ENCODE measurements around the gene DNAJB8.

DNAJB8 gene

DNA sequence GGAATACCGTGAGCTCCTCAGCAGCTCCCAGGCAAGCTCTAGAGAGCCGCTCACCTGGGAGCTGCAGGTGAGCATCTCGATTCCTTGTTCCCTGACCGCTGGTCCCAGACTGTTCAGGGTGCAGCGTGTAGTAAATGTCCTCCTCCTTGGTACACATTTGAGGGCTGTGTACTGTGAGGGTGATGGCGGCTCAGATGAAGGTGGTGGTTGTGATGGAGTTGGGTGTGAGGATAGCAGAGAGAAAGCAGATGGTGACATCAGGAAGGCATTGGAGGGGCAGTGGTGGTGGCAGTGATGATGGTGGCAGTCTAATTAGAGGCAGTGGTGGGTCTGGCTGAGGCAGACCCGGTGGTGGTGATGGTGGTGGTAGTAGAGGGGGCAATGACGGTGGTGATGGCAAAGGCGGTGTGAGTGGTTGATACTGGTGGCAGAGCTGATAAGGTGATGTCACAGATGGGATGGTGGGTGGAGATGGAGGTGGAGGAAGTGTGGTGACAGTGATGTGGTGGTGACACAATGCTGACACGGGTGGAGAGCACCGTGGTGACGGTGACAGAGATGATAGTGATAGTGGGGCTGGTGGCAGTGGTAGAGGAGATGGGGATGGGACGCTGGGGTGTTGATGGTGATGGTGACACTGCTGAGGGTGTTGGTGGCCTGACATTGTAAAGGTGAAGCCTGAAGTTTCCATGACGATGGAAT, at the start of gene DNAJB8:
Gene DNAJB8 (minus strand): TSS at position 51 of the 702 bp plus-strand sequence. CDS start 3,645 bp downstream, outside the sequence.
- TF ChIP-seq, protein P1, sequence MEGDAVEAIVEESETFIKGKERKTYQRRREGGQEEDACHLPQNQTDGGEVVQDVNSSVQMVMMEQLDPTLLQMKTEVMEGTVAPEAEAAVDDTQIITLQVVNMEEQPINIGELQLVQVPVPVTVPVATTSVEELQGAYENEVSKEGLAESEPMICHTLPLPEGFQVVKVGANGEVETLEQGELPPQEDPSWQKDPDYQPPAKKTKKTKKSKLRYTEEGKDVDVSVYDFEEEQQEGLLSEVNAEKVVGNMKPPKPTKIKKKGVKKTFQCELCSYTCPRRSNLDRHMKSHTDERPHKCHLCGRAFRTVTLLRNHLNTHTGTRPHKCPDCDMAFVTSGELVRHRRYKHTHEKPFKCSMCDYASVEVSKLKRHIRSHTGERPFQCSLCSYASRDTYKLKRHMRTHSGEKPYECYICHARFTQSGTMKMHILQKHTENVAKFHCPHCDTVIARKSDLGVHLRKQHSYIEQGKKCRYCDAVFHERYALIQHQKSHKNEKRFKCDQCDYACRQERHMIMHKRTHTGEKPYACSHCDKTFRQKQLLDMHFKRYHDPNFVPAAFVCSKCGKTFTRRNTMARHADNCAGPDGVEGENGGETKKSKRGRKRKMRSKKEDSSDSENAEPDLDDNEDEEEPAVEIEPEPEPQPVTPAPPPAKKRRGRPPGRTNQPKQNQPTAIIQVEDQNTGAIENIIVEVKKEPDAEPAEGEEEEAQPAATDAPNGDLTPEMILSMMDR (IDR thresholded peaks at IDR 0.05; ENCODE audit: low read depth, low read length, missing control alignments) = no peak
- DNase-seq (ENCODE audit: low read depth) = no peak
- in situ Hi-C loops (cut with HindIII; ENCODE audit: low sequenced_read_pairs) = no loop called here
- H3K4me3 ChIP-seq (ENCODE audit: low read depth, low read length) = no peak within 1 kb of the TSS

DNA sequence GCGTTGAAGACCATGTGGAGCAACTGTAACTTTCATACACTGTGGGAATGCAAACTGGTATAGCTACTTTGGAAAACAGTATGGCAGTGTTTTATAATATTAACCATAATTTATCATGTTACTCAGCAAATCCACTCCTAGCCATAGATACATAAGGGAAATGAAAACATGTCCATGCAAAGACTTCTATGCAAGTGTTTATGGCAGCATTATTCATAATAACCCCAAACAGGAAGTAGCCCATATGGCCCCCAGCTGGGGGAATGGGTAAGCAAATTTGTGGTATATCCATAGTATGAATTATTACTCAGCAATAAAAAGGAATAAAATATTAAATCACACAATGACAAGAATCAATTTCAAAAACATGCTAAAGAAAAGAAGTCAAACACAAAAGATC, 49.3 kb upstream of the DNAJB8 start:
- DNase-seq (ENCODE audit: low read depth) = no peak
- in situ Hi-C loops (cut with HindIII; ENCODE audit: low sequenced_read_pairs) = no loop called here
- TF ChIP-seq, protein P1 (IDR thresholded peaks at IDR 0.05; ENCODE audit: low read depth, low read length, missing control alignments) = no peak
- H3K4me3 ChIP-seq (ENCODE audit: low read depth, low read length) = no peak overlapping the region

DNA sequence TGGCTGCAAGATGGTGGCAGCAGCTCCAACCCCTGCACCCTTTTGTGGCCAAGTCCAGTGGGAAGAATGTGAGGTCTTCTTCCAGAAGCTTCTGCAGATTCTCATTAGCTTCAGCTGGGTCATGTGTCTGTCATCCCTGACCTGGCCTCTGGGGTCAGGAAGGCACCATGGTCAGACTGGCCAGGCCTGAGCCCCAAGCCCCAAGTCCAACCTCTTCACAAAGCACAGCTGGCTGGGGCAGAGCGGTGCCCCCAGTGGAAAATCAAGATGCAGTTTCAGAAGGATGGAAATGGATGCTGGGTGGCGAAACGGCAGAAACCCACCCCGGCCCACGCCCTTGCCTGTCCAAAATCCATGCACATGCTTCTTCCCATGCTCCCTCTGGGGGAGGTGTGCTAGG, 42.2 kb upstream of the DNAJB8 start:
- DNase-seq (ENCODE audit: low read depth) = no peak
- in situ Hi-C loops (cut with HindIII; ENCODE audit: low sequenced_read_pairs) = loop anchor here (5.0 kb wide), 2 partner anchors 68 to 337 kb away; no protein-coding TSS in a partner anchor
- H3K4me3 ChIP-seq (ENCODE audit: low read depth, low read length) = no peak overlapping the region
- TF ChIP-seq, protein P1 (IDR thresholded peaks at IDR 0.05; ENCODE audit: low read depth, low read length, missing control alignments) = no peak

DNA sequence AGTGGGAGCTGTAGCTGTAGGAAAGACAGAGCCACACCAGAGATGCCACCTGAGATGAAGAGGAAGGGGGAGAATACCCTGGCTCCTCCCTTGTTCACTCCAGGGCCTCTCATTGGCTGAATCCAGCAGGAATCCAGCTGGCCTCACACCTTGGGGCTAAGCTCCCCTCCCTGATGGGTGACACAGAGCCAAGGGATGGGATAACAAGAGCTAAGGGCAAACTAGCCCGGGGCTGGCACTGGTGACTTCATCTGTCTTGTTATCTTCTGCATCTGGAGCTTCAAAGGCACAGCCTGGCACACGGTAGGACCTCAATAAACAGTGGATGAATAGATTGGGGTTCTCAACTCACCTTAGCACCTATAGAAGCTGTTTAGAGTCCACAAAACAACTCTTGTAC, 40.1 kb upstream of the DNAJB8 start:
- no peak for DNase-seq (ENCODE audit: low read depth)
- no peak overlapping the region for H3K4me3 ChIP-seq (ENCODE audit: low read depth, low read length)
- TF ChIP-seq, protein P1 (IDR thresholded peaks at IDR 0.05; ENCODE audit: low read depth, low read length, missing control alignments) = no peak
- in situ Hi-C loops (cut with HindIII; ENCODE audit: low sequenced_read_pairs) = loop anchor here (5.0 kb wide), 2 partner anchors 71 to 334 kb away; no protein-coding TSS in a partner anchor

DNA sequence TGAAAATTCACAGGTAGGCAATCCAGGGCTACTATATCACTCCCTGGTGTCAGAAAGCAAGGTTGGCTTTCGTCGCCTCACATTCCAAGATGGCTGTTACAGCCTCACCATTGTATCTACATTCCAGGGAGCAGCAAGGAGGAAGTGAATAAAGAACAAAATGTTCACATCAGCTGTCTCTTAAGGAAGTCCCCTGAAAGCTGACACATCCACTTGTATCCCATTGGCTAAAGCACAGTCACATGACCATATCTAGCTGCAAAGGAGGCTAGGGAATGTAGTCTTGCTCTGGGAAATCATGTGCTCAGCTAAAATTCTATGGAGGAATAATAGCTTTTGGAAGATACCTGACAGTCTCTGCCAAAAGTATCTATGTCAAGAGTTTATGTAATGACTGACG, 39.1 kb upstream of the DNAJB8 start:
- TF ChIP-seq, protein P1 (IDR thresholded peaks at IDR 0.05; ENCODE audit: low read depth, low read length, missing control alignments) = no peak
- in situ Hi-C loops (cut with HindIII; ENCODE audit: low sequenced_read_pairs) = loop anchor here (5.0 kb wide), 2 partner anchors 72 to 333 kb away; no protein-coding TSS in a partner anchor

DNA sequence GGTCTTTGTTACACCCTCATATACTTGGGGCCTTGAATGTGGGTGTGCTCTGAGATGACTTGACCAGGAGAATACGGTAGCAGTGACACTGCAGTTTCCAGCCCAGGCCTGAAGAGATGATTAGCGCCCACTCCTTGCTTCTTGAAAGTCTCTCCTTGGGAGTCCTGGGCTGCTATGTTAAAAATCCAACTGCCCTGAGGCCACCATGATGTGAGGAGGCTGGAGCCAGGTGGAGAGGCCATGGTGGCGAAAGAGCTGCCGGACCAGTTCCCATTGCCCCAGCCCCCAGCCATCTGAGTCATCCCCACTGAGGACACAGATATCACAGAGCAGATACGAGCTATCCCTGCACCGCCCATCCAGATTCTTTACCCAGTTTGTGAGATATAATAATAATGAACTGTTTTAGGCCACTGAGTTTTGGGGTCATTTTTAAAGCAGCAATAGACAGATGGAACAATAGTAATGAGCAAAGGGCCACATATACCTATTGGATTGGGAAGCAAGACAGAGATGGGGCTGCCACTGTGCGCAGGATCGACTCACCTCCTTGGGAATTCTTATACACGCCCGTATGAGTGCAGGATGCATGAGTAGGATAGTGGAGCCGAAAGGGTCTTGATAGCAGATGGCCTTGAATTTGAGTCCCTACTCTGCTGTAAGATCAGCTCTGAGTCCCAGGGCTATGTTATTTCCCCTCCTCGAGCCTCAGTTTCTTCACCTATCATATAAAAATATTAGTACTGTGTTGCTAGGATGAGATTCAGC, 38.5 kb upstream of the DNAJB8 start:
- no peak overlapping the region for H3K4me3 ChIP-seq (ENCODE audit: low read depth, low read length)
- in situ Hi-C loops (cut with HindIII; ENCODE audit: low sequenced_read_pairs) = loop anchor here (5.0 kb wide), 2 partner anchors 72 to 333 kb away; no protein-coding TSS in a partner anchor
- DNase-seq (ENCODE audit: low read depth) = no peak
- TF ChIP-seq, protein P1 (IDR thresholded peaks at IDR 0.05; ENCODE audit: low read depth, low read length, missing control alignments) = no peak

More for the DNA sequence above, 39.1 kb upstream of the DNAJB8 start:
- DNase-seq (ENCODE audit: low read depth) = no peak
- H3K4me3 ChIP-seq (ENCODE audit: low read depth, low read length) = no peak overlapping the region
